HG03039 (cell line): ENCODE measurements around the gene POLD1.

Experiments
- ATAC-seq: cut with Tn5 transposase; IDR thresholded peaks from one replicate; pipeline ENCODE4 v1.9.1; 2021; ENCODE audit warnings: mild to moderate bottlenecking, moderate library complexity; ENCODE audit not compliant: unreplicated experiment

POLD1 gene

GRCh38 chr19:50461066-50461875, 77.1 kb downstream of the POLD1 start:
- no peak for ATAC-seq

GRCh38 chr19:50462970-50463369, 78.8 kb downstream of the POLD1 start:
- ATAC-seq = no peak

- ATAC-seq = no peak
These were observed 80.2 kb downstream of the POLD1 start for GRCh38 chr19:50464348-50464747.

- ATAC-seq = no peak
These were observed 80.9 kb downstream of the POLD1 start for GRCh38 chr19:50465000-50465399.

- ATAC-seq = no peak
These were observed 82.0 kb downstream of the POLD1 start for GRCh38 chr19:50465986-50466705.

GRCh38 chr19:50466706-50467039, 82.5 kb downstream of the POLD1 start:
- ATAC-seq = no peak

GRCh38 chr19:50467566-50467965, 83.4 kb downstream of the POLD1 start:
- ATAC-seq = no peak
